Measurements from ENCODE around the gene MIA2. TPM values are rescaled to one million over a fixed set of nuclear protein-coding genes. Genes with fewer than 3 reads are reported as not detected.

The MIA2 gene
- total RNA-seq, 1 donor from 2014 or later, result 19.8 TPM

- Mint-ChIP-seq H3K27me3 (ENCODE audit: unreplicated experiment) (peaks cover 4% of the 10 kb centered on the region), H3K27ac (ENCODE audit: unreplicated experiment) (no peak overlapping the region), H3K4me3 (ENCODE audit: unreplicated experiment) (no peak overlapping the region), H3K9me3 (ENCODE audit: unreplicated experiment) (no peaks in the 10 kb centered on the region), H3K4me1 (ENCODE audit: unreplicated experiment) (peaks cover 23% of the 10 kb centered on the region), H3K36me3 (ENCODE audit: low read depth, unreplicated experiment) (peaks cover 18% of the 10 kb centered on the region)
- DNase-seq (ENCODE audit: low spot score), result no peak
- TF ChIP-seq, protein P1, sequence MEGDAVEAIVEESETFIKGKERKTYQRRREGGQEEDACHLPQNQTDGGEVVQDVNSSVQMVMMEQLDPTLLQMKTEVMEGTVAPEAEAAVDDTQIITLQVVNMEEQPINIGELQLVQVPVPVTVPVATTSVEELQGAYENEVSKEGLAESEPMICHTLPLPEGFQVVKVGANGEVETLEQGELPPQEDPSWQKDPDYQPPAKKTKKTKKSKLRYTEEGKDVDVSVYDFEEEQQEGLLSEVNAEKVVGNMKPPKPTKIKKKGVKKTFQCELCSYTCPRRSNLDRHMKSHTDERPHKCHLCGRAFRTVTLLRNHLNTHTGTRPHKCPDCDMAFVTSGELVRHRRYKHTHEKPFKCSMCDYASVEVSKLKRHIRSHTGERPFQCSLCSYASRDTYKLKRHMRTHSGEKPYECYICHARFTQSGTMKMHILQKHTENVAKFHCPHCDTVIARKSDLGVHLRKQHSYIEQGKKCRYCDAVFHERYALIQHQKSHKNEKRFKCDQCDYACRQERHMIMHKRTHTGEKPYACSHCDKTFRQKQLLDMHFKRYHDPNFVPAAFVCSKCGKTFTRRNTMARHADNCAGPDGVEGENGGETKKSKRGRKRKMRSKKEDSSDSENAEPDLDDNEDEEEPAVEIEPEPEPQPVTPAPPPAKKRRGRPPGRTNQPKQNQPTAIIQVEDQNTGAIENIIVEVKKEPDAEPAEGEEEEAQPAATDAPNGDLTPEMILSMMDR (IDR thresholded peaks at IDR 0.05; ENCODE audit: unreplicated experiment), result no peak
These were observed 135.3 kb downstream of the MIA2 start for GRCh38 chr14:39369029-39369428.

DNA sequence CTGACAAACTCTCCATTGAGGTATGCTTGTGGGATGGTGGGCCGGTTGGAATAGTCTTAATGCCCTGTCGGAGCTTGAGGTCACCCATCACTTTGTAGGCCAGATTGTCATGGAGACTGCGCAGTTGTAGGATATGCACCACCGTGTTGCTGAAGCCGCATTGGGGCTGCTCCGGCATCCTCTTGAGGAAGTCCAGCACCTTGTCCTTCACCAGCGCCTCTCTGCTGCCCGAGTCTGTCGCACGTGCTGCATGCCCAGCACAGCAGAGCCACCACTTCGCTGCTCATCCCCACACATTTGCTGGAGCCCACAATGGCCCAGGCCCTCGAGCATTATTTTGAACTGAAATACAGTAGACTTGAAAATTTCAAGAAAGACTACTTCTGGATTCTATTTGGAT is 136.7 kb downstream of the MIA2 start:
- Mint-ChIP-seq H3K4me1 (ENCODE audit: unreplicated experiment) (peaks cover 26% of the 10 kb centered on the region), H3K36me3 (ENCODE audit: low read depth, unreplicated experiment) (peaks cover 12% of the 10 kb centered on the region), H3K27ac (ENCODE audit: unreplicated experiment) (no peak overlapping the region), H3K4me3 (ENCODE audit: unreplicated experiment) (no peak overlapping the region), H3K27me3 (ENCODE audit: unreplicated experiment) (peaks cover 4% of the 10 kb centered on the region), H3K9me3 (ENCODE audit: unreplicated experiment) (no peaks in the 10 kb centered on the region)
- TF ChIP-seq, protein P1 (IDR thresholded peaks at IDR 0.05; ENCODE audit: unreplicated experiment), result no peak
- no peak for DNase-seq (ENCODE audit: low spot score)

DNA sequence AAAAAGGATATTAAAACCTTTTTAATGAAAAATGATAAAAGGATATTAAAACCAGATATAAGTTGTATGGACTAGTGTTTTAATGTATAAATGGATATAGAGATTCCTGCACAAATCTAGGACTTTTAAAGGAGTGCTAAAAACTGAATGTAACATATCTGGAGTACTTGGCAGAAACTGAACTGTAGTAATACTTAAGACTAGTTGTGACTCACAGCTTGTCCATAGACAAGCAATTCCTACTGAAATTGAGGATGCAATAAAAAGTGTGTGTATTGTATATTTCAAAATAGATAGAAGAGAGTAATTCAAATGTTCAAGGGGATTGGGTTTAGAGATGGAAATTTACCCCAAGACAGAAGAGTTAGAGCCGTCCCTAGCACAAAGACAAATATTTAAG is 138.9 kb downstream of the MIA2 start:
- no peak for DNase-seq (ENCODE audit: low spot score)
- TF ChIP-seq, protein P1 (IDR thresholded peaks at IDR 0.05; ENCODE audit: unreplicated experiment), result no peak
- Mint-ChIP-seq H3K36me3 (ENCODE audit: low read depth, unreplicated experiment) (peaks cover 4% of the 10 kb centered on the region), H3K27ac (ENCODE audit: unreplicated experiment) (no peak overlapping the region), H3K9me3 (ENCODE audit: unreplicated experiment) (no peaks in the 10 kb centered on the region), H3K4me1 (ENCODE audit: unreplicated experiment) (peaks cover 22% of the 10 kb centered on the region), H3K27me3 (ENCODE audit: unreplicated experiment) (no peaks in the 10 kb centered on the region), H3K4me3 (ENCODE audit: unreplicated experiment) (no peak overlapping the region)

DNA sequence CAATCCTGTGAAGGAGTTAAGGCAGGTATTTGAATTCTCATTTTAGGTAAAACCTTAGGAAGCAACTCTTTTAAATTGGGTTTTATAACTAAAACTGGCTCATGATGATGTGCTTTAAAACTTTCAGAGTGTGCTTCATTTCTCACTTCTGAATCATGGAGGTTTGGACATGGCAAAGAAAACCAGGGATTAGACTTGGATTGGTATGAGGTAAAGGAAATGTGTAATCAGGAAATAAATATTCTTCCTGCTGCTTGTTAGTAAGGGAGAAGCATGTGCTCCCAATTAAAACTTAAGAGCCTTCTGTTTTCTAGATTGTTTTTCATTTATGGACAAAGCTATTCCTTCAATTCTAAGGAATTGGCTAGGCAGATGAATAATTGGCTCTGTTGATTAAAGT is 141.1 kb downstream of the MIA2 start:
- TF ChIP-seq, protein P1 (IDR thresholded peaks at IDR 0.05; ENCODE audit: unreplicated experiment), result no peak
- no peak for DNase-seq (ENCODE audit: low spot score)
- Mint-ChIP-seq H3K36me3 (ENCODE audit: low read depth, unreplicated experiment) (peaks cover 4% of the 10 kb centered on the region), H3K9me3 (ENCODE audit: unreplicated experiment) (no peaks in the 10 kb centered on the region), H3K27ac (ENCODE audit: unreplicated experiment) (no peak overlapping the region), H3K4me3 (ENCODE audit: unreplicated experiment) (no peak overlapping the region), H3K4me1 (ENCODE audit: unreplicated experiment) (peaks cover 9% of the 10 kb centered on the region), H3K27me3 (ENCODE audit: unreplicated experiment) (no peaks in the 10 kb centered on the region)

GRCh38 chr14:39376667-39377403 is 143.1 kb downstream of the MIA2 start:
- no peaks in the 10 kb centered on the region for H3K27me3 Mint-ChIP-seq (ENCODE audit: unreplicated experiment)
- H3K4me3 Mint-ChIP-seq (ENCODE audit: unreplicated experiment), result no peak overlapping the region
- peaks cover 9% of the 10 kb centered on the region for H3K4me1 Mint-ChIP-seq (ENCODE audit: unreplicated experiment)
- H3K9me3 Mint-ChIP-seq (ENCODE audit: unreplicated experiment), result no peaks in the 10 kb centered on the region
- H3K27ac Mint-ChIP-seq (ENCODE audit: unreplicated experiment), result peak overlapping the region; percentile 49
- no peaks in the 10 kb centered on the region for H3K36me3 Mint-ChIP-seq (ENCODE audit: low read depth, unreplicated experiment)
- no peak for DNase-seq (ENCODE audit: low spot score)
- TF ChIP-seq, protein P1 (IDR thresholded peaks at IDR 0.05; ENCODE audit: unreplicated experiment), result no peak

Data from endothelial cell (in vitro differentiated cells).